Panc1 (cell line): ENCODE measurements around the gene MGAT4A. TPM values are rescaled to one million over a fixed set of nuclear protein-coding genes. Genes with fewer than 3 reads are reported as not detected.

Source experiments
- ATAC-seq: fragments of 200-7000 bp; cut with Tn5 transposase; 2 replicates; pipeline ENCODE4 v1.9.1; 2020; ENCODE audit warnings: mild to moderate bottlenecking, moderate library complexity
- BruUV-seq: library from RNA; stranded (reverse); fragments of 400-500 nt; replicated peaks from 2 replicates; lab custom pipeline; 2021; lab: Mats Ljungman, UMichigan
- CTCF ChIA-PET: fragments of 300-600 bp; sonication (Branson Sonifier 250); formaldehyde crosslinking; loops from one replicate; lab custom pipeline; 2022; ENCODE audit warnings: antibody characterized with exemption; lab: Charles Lee
- POLR2A ChIA-PET: fragments of 300-600 bp; sonication (Branson Sonifier 250); formaldehyde crosslinking; loops from one replicate; lab custom pipeline; 2022; ENCODE audit warnings: antibody characterized with exemption; lab: Charles Lee
- DNase-seq: peaks from one replicate; pipeline ENCODE4 v3.0.0-alpha.2; 2010; ENCODE audit warnings: low read depth, low spot score
- H3K27ac ChIP-seq: 2 replicates; pipeline ENCODE4 v1.5.1; 2011; ENCODE audit warnings: mild to moderate bottlenecking, low read length, inconsistent platforms
- H3K27me3 ChIP-seq: fragments of 200-500 bp; sonication (Bioruptor generic); 2 replicates; pipeline ENCODE4 v1.6.0; 2014; ENCODE audit warnings: low read length, inconsistent platforms; ENCODE audit not compliant: control insufficient read depth, insufficient read depth
- H3K36me3 ChIP-seq: fragments of 200-500 bp; sonication (Bioruptor generic); 2 replicates; pipeline ENCODE4 v1.5.1; 2014; ENCODE audit warnings: inconsistent platforms, mild to moderate bottlenecking, low read length, moderate library complexity; ENCODE audit not compliant: control insufficient read depth, insufficient read depth
- H3K4me1 ChIP-seq: 2 replicates; pipeline ENCODE4 v1.5.1; 2011; ENCODE audit warnings: inconsistent platforms, mild to moderate bottlenecking, low read length, moderate library complexity; ENCODE audit not compliant: control insufficient read depth, insufficient read depth
- H3K4me3 ChIP-seq, 2 experiments: 2 replicates each; pipeline ENCODE4 v1.5.1; 2011 to 2012; ENCODE audit warnings: low read depth in 2 of 2, low read length in 2 of 2, mild to moderate bottlenecking in 2 of 2, inconsistent platforms in 1 of 2, moderate library complexity in 1 of 2
- H3K9me3 ChIP-seq: fragments of 200-500 bp; sonication (Bioruptor generic); 2 replicates; pipeline ENCODE4 v1.5.1; 2014; ENCODE audit warnings: low read depth, mild to moderate bottlenecking, inconsistent platforms, low read length, moderate library complexity; ENCODE audit not compliant: control insufficient read depth, insufficient read depth
- POLR2AphosphoS5 ChIP-seq: IDR thresholded peaks from 2 replicates; pipeline ENCODE4 v1.6.1; 2012; ENCODE audit warnings: mild to moderate bottlenecking, low read depth, low read length, moderate library complexity
- REST ChIP-seq, 2 experiments: IDR thresholded peaks; 2 replicates each; pipeline ENCODE4 v1.6.1; 2011 to 2012; ENCODE audit warnings: low read depth in 2 of 2, control low read depth in 1 of 2, low read length in 1 of 2, mild to moderate bottlenecking in 1 of 2, moderate library complexity in 1 of 2; ENCODE audit not compliant: insufficient read depth in 1 of 2
- SIN3A ChIP-seq: IDR thresholded peaks from 2 replicates; pipeline ENCODE4 v1.6.1; 2012; ENCODE audit warnings: low read depth, mild to moderate bottlenecking, low read length, moderate library complexity, borderline replicate concordance; ENCODE audit not compliant: insufficient read depth
- TCF7L2 ChIP-seq: IDR thresholded peaks from 2 replicates; pipeline ENCODE4 v1.6.1; 2011; ENCODE audit warnings: mild to moderate bottlenecking, low read depth, low read length, inconsistent platforms
- in situ Hi-C: cut with HindIII; loops from 2 replicates; pipeline ENCODE4 v1.10.0; 2016; ENCODE audit warnings: low sequenced_read_pairs, low pct_unique_long_range_greater_than_20kb
- intact Hi-C: fragments of 100-400 bp; cut with micrococcal nuclease; formaldehyde crosslinking; loops from one replicate; pipeline ENCODE4 v1.10.0; 2022; ENCODE audit not compliant: unreplicated experiment
- total RNA-seq: library from RNA; stranded (reverse); gene quantifications from one replicate; pipeline ENCODE4 v1.2.1, GENCODE V29; 2021; ENCODE audit not compliant: unreplicated experiment
- TF ChIP-seq, protein P1 (sequence below): fragments of 450-650 bp; IDR thresholded peaks from 2 replicates; pipeline ENCODE4 v1.5.1; 2017; ENCODE audit warnings: mild to moderate bottlenecking

Gene MGAT4A
- total RNA-seq, 1 experiment from 2014 or later = 4.4 TPM

DNA sequence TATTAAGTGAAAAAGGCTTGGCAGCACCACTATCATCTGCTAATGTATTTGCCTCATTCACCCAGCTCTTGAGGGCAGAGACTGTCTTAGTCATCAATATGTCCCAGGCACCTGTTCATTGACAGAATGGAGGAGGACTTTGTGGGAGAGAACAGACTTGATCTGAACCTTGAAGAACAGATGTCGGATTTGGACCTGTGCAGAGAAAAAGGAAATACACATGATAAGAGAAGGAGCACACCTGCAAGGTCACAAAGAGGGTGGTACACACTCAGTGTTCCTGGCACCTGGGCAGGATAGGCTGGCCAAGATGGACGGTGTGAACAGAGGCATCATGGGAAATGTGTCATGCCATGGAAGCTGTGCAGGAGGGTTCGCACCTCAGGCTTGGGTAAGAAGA is 7.4 kb upstream of the MGAT4A start:
- TF ChIP-seq, protein P1, sequence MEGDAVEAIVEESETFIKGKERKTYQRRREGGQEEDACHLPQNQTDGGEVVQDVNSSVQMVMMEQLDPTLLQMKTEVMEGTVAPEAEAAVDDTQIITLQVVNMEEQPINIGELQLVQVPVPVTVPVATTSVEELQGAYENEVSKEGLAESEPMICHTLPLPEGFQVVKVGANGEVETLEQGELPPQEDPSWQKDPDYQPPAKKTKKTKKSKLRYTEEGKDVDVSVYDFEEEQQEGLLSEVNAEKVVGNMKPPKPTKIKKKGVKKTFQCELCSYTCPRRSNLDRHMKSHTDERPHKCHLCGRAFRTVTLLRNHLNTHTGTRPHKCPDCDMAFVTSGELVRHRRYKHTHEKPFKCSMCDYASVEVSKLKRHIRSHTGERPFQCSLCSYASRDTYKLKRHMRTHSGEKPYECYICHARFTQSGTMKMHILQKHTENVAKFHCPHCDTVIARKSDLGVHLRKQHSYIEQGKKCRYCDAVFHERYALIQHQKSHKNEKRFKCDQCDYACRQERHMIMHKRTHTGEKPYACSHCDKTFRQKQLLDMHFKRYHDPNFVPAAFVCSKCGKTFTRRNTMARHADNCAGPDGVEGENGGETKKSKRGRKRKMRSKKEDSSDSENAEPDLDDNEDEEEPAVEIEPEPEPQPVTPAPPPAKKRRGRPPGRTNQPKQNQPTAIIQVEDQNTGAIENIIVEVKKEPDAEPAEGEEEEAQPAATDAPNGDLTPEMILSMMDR = no peak
- TF ChIP-seq TCF7L2 = no peak
- no peaks in the 10 kb centered on the region; the same call in 1 of the 2 replicates for H3K27me3 ChIP-seq
- no peaks in the 10 kb centered on the region for H3K4me1 ChIP-seq
- no peak overlapping the region for H3K27ac ChIP-seq
- no TSS peak for BruUV-seq
- in situ Hi-C loops (no loop called here), intact Hi-C loops (no loop called here)
- ChIA-PET CTCF (no interaction called here), POLR2A (no interaction called here)
- no peaks in the 10 kb centered on the region for H3K36me3 ChIP-seq
- no peaks in the 10 kb centered on the region for H3K9me3 ChIP-seq
- no peak overlapping the region for H3K4me3 ChIP-seq
- no peak for DNase-seq
- no peak for ATAC-seq

- Histone ChIP-seq H3K4me1 (no peaks in the 10 kb centered on the region), H3K36me3 (no peaks in the 10 kb centered on the region), H3K27me3 (peaks cover 2% of the 10 kb centered on the region), H3K4me3 (no peak overlapping the region), H3K9me3 (no peaks in the 10 kb centered on the region), H3K27ac (no peak overlapping the region)
- DNase-seq = no peak
- CTCF ChIA-PET = no interaction called here
- BruUV-seq = no TSS peak
- no peak for TF ChIP-seq REST (IDR thresholded peaks at IDR 0.05; ENCODE audit: insufficient read depth in 1 of 2, low read depth in 2 of 2, low read length in 1 of 2)
- no peak for TF ChIP-seq SIN3A
- TF ChIP-seq, protein P1 = no peak
- no peak for TF ChIP-seq POLR2AphosphoS5
- TF ChIP-seq TCF7L2 = no peak
- ATAC-seq = no peak
- intact Hi-C loops = no loop called here
- in situ Hi-C loops = no loop called here
- POLR2A ChIA-PET = no interaction called here
Measured at GRCh38 chr2:98737848-98738247, 6.9 kb upstream of the MGAT4A start.

GRCh38 chr2:98736464-98736889 is 5.5 kb upstream of the MGAT4A start:
- no peak for DNase-seq
- POLR2A ChIA-PET = no interaction called here

More at GRCh38 chr2:98736464-98736889, 5.5 kb upstream of the MGAT4A start:
- no peak for ATAC-seq
- TF ChIP-seq TCF7L2 = no peak
- no peak for TF ChIP-seq SIN3A
- TF ChIP-seq, protein P1 = no peak
- TF ChIP-seq POLR2AphosphoS5 = no peak
- TF ChIP-seq REST (IDR thresholded peaks at IDR 0.05; ENCODE audit: insufficient read depth in 1 of 2, low read depth in 2 of 2, low read length in 1 of 2) = no peak
- H3K36me3 ChIP-seq = no peaks in the 10 kb centered on the region
- H3K4me1 ChIP-seq = no peaks in the 10 kb centered on the region
- no peaks in the 10 kb centered on the region for H3K9me3 ChIP-seq
- CTCF ChIA-PET = no interaction called here
- H3K27me3 ChIP-seq = peaks cover 11% of the 10 kb centered on the region
- intact Hi-C loops (no loop called here), in situ Hi-C loops (no loop called here)
- H3K27ac ChIP-seq = no peak overlapping the region
- no TSS peak for BruUV-seq
- no peak overlapping the region for H3K4me3 ChIP-seq
